Ovary (tissue), 3 donors: ENCODE results near the gene MYO3B.

Source experiments
- EP300 ChIP-seq: sonication (generic); formaldehyde crosslinking; IDR thresholded peaks from one replicate; pipeline ENCODE4 v1.6.1; 2017; ENCODE audit warnings: antibody characterized with exemption
- POLR2A ChIP-seq: fragments of 450-650 bp; IDR thresholded peaks from one replicate; pipeline ENCODE4 v1.6.1; 2017; ENCODE audit warnings: antibody characterized with exemption, mild to moderate bottlenecking, moderate library complexity
- TF ChIP-seq, protein P1 (sequence below), 3 donors: fragments of 450-650 bp in 2 of 3; fragments of 200-600 bp in 1 of 3; IDR thresholded peaks; one replicate each; pipeline versions ENCODE4 v1.5.1 to v1.8.0; 2016 to 2022; ENCODE audit warnings: antibody characterized with exemption in 3 of 3, mild to moderate bottlenecking in 1 of 3
- donor health status: DM: no; HTN: no; CAD: no.

- TF ChIP-seq POLR2A (no peak), EP300 (no peak)
- TF ChIP-seq, protein P1, sequence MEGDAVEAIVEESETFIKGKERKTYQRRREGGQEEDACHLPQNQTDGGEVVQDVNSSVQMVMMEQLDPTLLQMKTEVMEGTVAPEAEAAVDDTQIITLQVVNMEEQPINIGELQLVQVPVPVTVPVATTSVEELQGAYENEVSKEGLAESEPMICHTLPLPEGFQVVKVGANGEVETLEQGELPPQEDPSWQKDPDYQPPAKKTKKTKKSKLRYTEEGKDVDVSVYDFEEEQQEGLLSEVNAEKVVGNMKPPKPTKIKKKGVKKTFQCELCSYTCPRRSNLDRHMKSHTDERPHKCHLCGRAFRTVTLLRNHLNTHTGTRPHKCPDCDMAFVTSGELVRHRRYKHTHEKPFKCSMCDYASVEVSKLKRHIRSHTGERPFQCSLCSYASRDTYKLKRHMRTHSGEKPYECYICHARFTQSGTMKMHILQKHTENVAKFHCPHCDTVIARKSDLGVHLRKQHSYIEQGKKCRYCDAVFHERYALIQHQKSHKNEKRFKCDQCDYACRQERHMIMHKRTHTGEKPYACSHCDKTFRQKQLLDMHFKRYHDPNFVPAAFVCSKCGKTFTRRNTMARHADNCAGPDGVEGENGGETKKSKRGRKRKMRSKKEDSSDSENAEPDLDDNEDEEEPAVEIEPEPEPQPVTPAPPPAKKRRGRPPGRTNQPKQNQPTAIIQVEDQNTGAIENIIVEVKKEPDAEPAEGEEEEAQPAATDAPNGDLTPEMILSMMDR (IDR thresholded peaks at IDR 0.05) = no peak
Measured at GRCh38 chr2:170492010-170492409, 314.1 kb downstream of the MYO3B start.
